H1 (cell line): ENCODE results near the gene SH2D1A. TPM values are rescaled to one million over a fixed set of nuclear protein-coding genes. Genes with fewer than 3 reads are reported as not detected.

Experiments used
- CTCF ChIA-PET: fragments of 300-600 bp; sonication (Branson Sonifier 250); formaldehyde crosslinking; loops from one replicate; lab custom pipeline; 2021; ENCODE audit not compliant: partially characterized antibody; lab: Charles Lee
- POLR2A ChIA-PET: fragments of 300-600 bp; sonication (Branson Sonifier 250); formaldehyde crosslinking; loops from one replicate; lab custom pipeline; 2021; ENCODE audit warnings: inconsistent platforms; ENCODE audit not compliant: partially characterized antibody; lab: Charles Lee
- DNase-seq, 2 experiments: peaks; one replicate each; pipeline versions ENCODE4 v3.0.0 to v3.0.0-alpha.2; 2010 to 2022; ENCODE audit warnings: low spot score in 2 of 2, low read depth in 1 of 2, mixed read lengths in 1 of 2
- FAIRE-seq: peaks from 2 replicates; lab custom pipeline; 2011; peaks lifted over from hg19 to GRCh38; lab: Jason Lieb, UNC
- H2AFZ ChIP-seq: 2 replicates; pipeline ENCODE4 v1.8.1; 2012; ENCODE audit warnings: low read length, inconsistent platforms
- H2AK5ac ChIP-seq: 2 replicates; pipeline ENCODE4 v1.6.1; 2013; ENCODE audit warnings: low read depth, low read length
- H2BK120ac ChIP-seq: replicated peaks from 2 replicates; pipeline ENCODE3; 2013; ENCODE audit warnings: low read depth, low read length, inconsistent platforms
- H2BK12ac ChIP-seq: 2 replicates; pipeline ENCODE4 v1.6.1; 2013; ENCODE audit warnings: low read depth, low read length
- H2BK15ac ChIP-seq: 2 replicates; pipeline ENCODE4 v1.6.1; 2013; ENCODE audit warnings: low read length
- H2BK20ac ChIP-seq: 2 replicates; pipeline ENCODE4 v1.6.1; 2013; ENCODE audit warnings: low read length
- H2BK5ac ChIP-seq: 2 replicates; pipeline ENCODE4 v1.6.1; 2013; ENCODE audit warnings: low read depth, low read length
- H3K14ac ChIP-seq: 2 replicates; pipeline ENCODE4 v1.6.1; 2013; ENCODE audit warnings: inconsistent platforms; ENCODE audit not compliant: insufficient read length
- H3K18ac ChIP-seq: 2 replicates; pipeline ENCODE4 v1.6.1; 2013; ENCODE audit warnings: low read length; ENCODE audit errors: extremely low read depth
- H3K23ac ChIP-seq: 2 replicates; pipeline ENCODE4 v1.6.1; 2013; ENCODE audit warnings: inconsistent platforms; ENCODE audit not compliant: insufficient read length
- H3K23me2 ChIP-seq: 2 replicates; pipeline ENCODE4 v1.6.1; 2013; ENCODE audit warnings: low read depth, low read length
- H3K27ac ChIP-seq: 2 replicates; pipeline ENCODE4 v1.6.1; 2011; ENCODE audit warnings: low read depth, low read length, inconsistent platforms
- H3K27me3 ChIP-seq, 4 experiments: replicated peaks in 1 of 4; 1 replicate in 1 of 4; 2 replicates in 3 of 4; pipeline versions ENCODE4 v1.6.1 to v1.8.1; 2011 to 2013; ENCODE audit warnings: low read length in 3 of 4, mild to moderate bottlenecking in 3 of 4, inconsistent platforms in 2 of 4, mixed read lengths in 2 of 4, moderate library complexity in 1 of 4; ENCODE audit not compliant: control insufficient read depth in 3 of 4, insufficient read depth in 3 of 4; ENCODE audit errors: extremely low read depth in 1 of 4
- H3K36me3 ChIP-seq, 4 experiments: 2 replicates each; pipeline versions ENCODE4 v1.6.1 to v1.8.1; 2011 to 2013; ENCODE audit warnings: mild to moderate bottlenecking in 4 of 4, low read length in 3 of 4, moderate library complexity in 2 of 4, control low read depth in 1 of 4, inconsistent platforms in 1 of 4; ENCODE audit not compliant: insufficient read depth in 4 of 4, control insufficient read depth in 2 of 4
- H3K4ac ChIP-seq: replicated peaks from 2 replicates; pipeline ENCODE3; 2013; ENCODE audit warnings: low read length, low read depth, mixed read lengths, inconsistent platforms; ENCODE audit not compliant: insufficient read length
- H3K4me1 ChIP-seq, 4 experiments: replicated peaks in 1 of 4; 1 replicate in 1 of 4; 2 replicates in 3 of 4; pipeline versions ENCODE4 v1.6.1 to v1.8.1; 2011 to 2013; ENCODE audit warnings: low read length in 3 of 4, inconsistent platforms in 2 of 4, mixed read lengths in 1 of 4; ENCODE audit not compliant: insufficient read depth in 4 of 4, control insufficient read depth in 3 of 4
- H3K4me2 ChIP-seq, 2 experiments: 2 replicates each; pipeline versions ENCODE4 v1.6.1 to v1.8.1; 2011 to 2013; ENCODE audit warnings: low read depth in 2 of 2, low read length in 2 of 2, control low read depth in 1 of 2, inconsistent platforms in 1 of 2, mild to moderate bottlenecking in 1 of 2; ENCODE audit not compliant: insufficient read depth in 1 of 2
- H3K4me3 ChIP-seq, 4 experiments: fragments of 200-600, 300-600 bp in 1 of 4; sonication (generic), shearing (Covaris generic), sonication (Bioruptor Twin) in 1 of 4; 2 replicates each; pipeline versions ENCODE4 v1.5.1 to v1.8.1; 2011 to 2016; ENCODE audit warnings: low read length in 4 of 4, low read depth in 3 of 4, control low read depth in 2 of 4, inconsistent platforms in 2 of 4, mild to moderate bottlenecking in 2 of 4, mixed read lengths in 1 of 4, moderate library complexity in 1 of 4; ENCODE audit not compliant: insufficient read depth in 2 of 4; ENCODE audit errors: extremely low read depth in 1 of 4
- H3K56ac ChIP-seq: replicated peaks from 2 replicates; pipeline ENCODE3; 2013; ENCODE audit warnings: low read depth, mild to moderate bottlenecking, mixed read lengths, low read length, inconsistent platforms; ENCODE audit not compliant: insufficient read length
- H3K79me1 ChIP-seq: 2 replicates; pipeline ENCODE4 v1.6.1; 2013; ENCODE audit warnings: low read depth, low read length, control low read depth
- H3K79me2 ChIP-seq, 2 experiments: 2 replicates each; pipeline versions ENCODE4 v1.6.1 to v1.8.1; 2012 to 2013; ENCODE audit warnings: low read length in 2 of 2, mild to moderate bottlenecking in 2 of 2, inconsistent platforms in 1 of 2; ENCODE audit not compliant: insufficient read depth in 2 of 2, control insufficient read depth in 1 of 2
- H3K9ac ChIP-seq, 4 experiments: replicated peaks in 1 of 4; 1 replicate in 1 of 4; 2 replicates in 3 of 4; pipeline versions ENCODE4 v1.6.1 to v1.8.1; 2011 to 2013; ENCODE audit warnings: low read depth in 3 of 4, low read length in 3 of 4, control low read depth in 2 of 4, mild to moderate bottlenecking in 2 of 4, moderate library complexity in 2 of 4, inconsistent platforms in 1 of 4; ENCODE audit errors: extremely low read depth in 1 of 4
- H3K9me3 ChIP-seq, 2 experiments: 2 replicates each; pipeline versions ENCODE4 v1.6.1 to v1.8.1; 2012 to 2013; ENCODE audit warnings: mild to moderate bottlenecking in 2 of 2, moderate library complexity in 2 of 2, control low read depth in 1 of 2, inconsistent platforms in 1 of 2, low read depth in 1 of 2, low read length in 1 of 2, mixed read lengths in 1 of 2; ENCODE audit not compliant: insufficient read depth in 2 of 2
- H4K20me1 ChIP-seq, 2 experiments: replicated peaks in 1 of 2; 2 replicates each; pipeline versions ENCODE3 to v1.8.1; 2011 to 2013; ENCODE audit warnings: inconsistent platforms in 2 of 2, low read length in 2 of 2, mild to moderate bottlenecking in 1 of 2; ENCODE audit not compliant: insufficient read depth in 2 of 2, control insufficient read depth in 1 of 2
- H4K5ac ChIP-seq: 2 replicates; pipeline ENCODE4 v1.6.1; 2013; ENCODE audit warnings: low read length, low read depth, mixed read lengths, inconsistent platforms; ENCODE audit not compliant: insufficient read length
- H4K8ac ChIP-seq: 2 replicates; pipeline ENCODE4 v1.8.0; 2013; ENCODE audit warnings: mild to moderate bottlenecking, moderate library complexity, low read length, inconsistent platforms; ENCODE audit not compliant: insufficient read depth; ENCODE audit errors: extremely low read depth
- H4K91ac ChIP-seq: replicated peaks from 2 replicates; pipeline ENCODE3; 2013; ENCODE audit warnings: low read length, mixed read lengths, inconsistent platforms; ENCODE audit not compliant: insufficient read length
- WGBS, 2 experiments: shearing (Covaris generic) in 1 of 2; methylation state at CpG; one replicate each; pipeline versions ENCODE4 v1.1.6 to v1.1.7; 2013 to 2015; ENCODE audit warnings: low lambda C conversion rate in 2 of 2, mixed read lengths in 2 of 2, inconsistent platforms in 1 of 2, low coverage in 1 of 2, missing lambda C conversion rate in 1 of 2; ENCODE audit not compliant: insufficient replicate concordance in 2 of 2, insufficient coverage in 1 of 2, insufficient read length in 1 of 2; ENCODE audit errors: extremely low coverage in 1 of 2, missing lambda C conversion rate in 1 of 2; 5-methylcytosine and 5-hydroxymethylcytosine counted together
- polyA plus RNA-seq, 7 experiments: library from polyadenylated mRNA; depleted of rRNA in 3 of 7; stranded (reverse) in 5 of 7; unstranded in 2 of 7; fragments of >200 nt in 5 of 7; fragments of 200-250 nt in 2 of 7; gene quantifications; 1 replicate in 5 of 7; 2 replicates in 1 of 7; 4 replicates in 1 of 7; pipeline versions ENCODE4 v1.2.1 to v1.2.3, GENCODE V29; 2011 to 2013; ENCODE audit warnings: missing spikeins in 2 of 7, mixed read lengths in 2 of 7
- total RNA-seq: library from RNA; stranded (reverse); fragmentation: NEBNext Ultra II Directional; extraction: Animal tissue kit (Norgen Biotek cat#: 25700); gene quantifications from 2 replicates; pipeline ENCODE4 v1.2.1, GENCODE V29; 2021

SH2D1A gene
- total and polyA plus RNA-seq, 2 of the 8 experiments (the other 6 are each of a cell fraction or from before 2014, with no cell fraction given): not detected

- POLR2A ChIA-PET: no interaction called here
- no peak overlapping the region for H2BK15ac ChIP-seq
Observed at GRCh38 chrX:124393238-124393637, 46.9 kb downstream of the SH2D1A start.

More at GRCh38 chrX:124393238-124393637, 46.9 kb downstream of the SH2D1A start:
- peak; percentile 39 for FAIRE-seq
- no peak overlapping the region for H3K4me2 ChIP-seq
- no peak overlapping the region for H2BK12ac ChIP-seq
- 88% methylated on average over 1 of the region's 1 CpG; no CpG with 5 or more reads in 1 of the 2 experiments for WGBS, 2 experiments
- H4K5ac ChIP-seq: no peak overlapping the region
- DNase-seq: no peak
- H2AK5ac ChIP-seq: no peak overlapping the region
- no peak overlapping the region for H3K4ac ChIP-seq
- CTCF ChIA-PET: interaction anchor here (0.6 kb wide), 1 partner anchor 431 kb away, joined by 4 read pairs; no protein-coding TSS in a partner anchor
- H3K79me1 ChIP-seq: no peaks in the 10 kb centered on the region
- H3K27ac ChIP-seq: no peak overlapping the region
- H2BK120ac ChIP-seq: no peak overlapping the region
- no peak overlapping the region for H3K4me3 ChIP-seq
- no peak overlapping the region for H3K18ac ChIP-seq
- H3K36me3 ChIP-seq: no peaks in the 10 kb centered on the region
- no peak overlapping the region for H4K91ac ChIP-seq
- no peaks in the 10 kb centered on the region for H4K20me1 ChIP-seq
- H3K23me2 ChIP-seq: no peaks in the 10 kb centered on the region
- H4K8ac ChIP-seq: no peak overlapping the region
- H2AFZ ChIP-seq: no peak overlapping the region
- no peak overlapping the region for H2BK20ac ChIP-seq
- H2BK5ac ChIP-seq: no peak overlapping the region
- H3K23ac ChIP-seq: no peak overlapping the region
- H3K9me3 ChIP-seq: no peaks in the 10 kb centered on the region
- H3K27me3 ChIP-seq: no peaks in the 10 kb centered on the region
- H3K9ac ChIP-seq: no peak overlapping the region
- H3K79me2 ChIP-seq: no peaks in the 10 kb centered on the region
- no peak overlapping the region for H3K56ac ChIP-seq
- H3K14ac ChIP-seq: no peak overlapping the region
- no peaks in the 10 kb centered on the region for H3K4me1 ChIP-seq
